Sigmoid colon (tissue), 4 donors: ENCODE data around the gene SAMD4A.

Experiments
- CTCF ChIP-seq, 4 experiments: fragments of 450-650 bp in 3 of 4; fragments of 200-600 bp in 1 of 4; IDR thresholded peaks; one replicate each; pipeline ENCODE4 v1.5.1; 2016 to 2019; ENCODE audit warnings: antibody characterized with exemption in 4 of 4, mild to moderate bottlenecking in 3 of 4, moderate library complexity in 2 of 4
- POLR2A ChIP-seq, 2 donors: fragments of 450-650 bp; IDR thresholded peaks; one replicate each; pipeline ENCODE4 v1.6.1; 2016; ENCODE audit warnings: antibody characterized with exemption in 2 of 2, mild to moderate bottlenecking in 2 of 2, moderate library complexity in 2 of 2
- POLR2AphosphoS5 ChIP-seq, 4 donors: sonication (generic); formaldehyde crosslinking; IDR thresholded peaks; one replicate each; pipeline ENCODE4 v1.6.1; 2017; ENCODE audit warnings: antibody characterized with exemption in 4 of 4

- TF ChIP-seq POLR2AphosphoS5 (IDR thresholded peaks at IDR 0.05) (peak in 3 of 4 donors; percentile 22 to 52 (median 39)), CTCF (IDR thresholded peaks at IDR 0.05) (no peak), POLR2A (IDR thresholded peaks at IDR 0.05) (no peak)
Measured at GRCh38 chr14:54579621-54580020, 12.7 kb downstream of the SAMD4A start.
